IPS DF 4.7 (cell line): ENCODE measurements around the gene DUSP5.

Source experiments
- DNase-seq: peaks from one replicate; pipeline ENCODE4 v3.0.0-alpha.2; 2013; ENCODE audit warnings: low spot score; ENCODE audit errors: extremely low read depth

Gene DUSP5

GRCh38 chr10:110499796-110500514 is 2.2 kb downstream of the DUSP5 start:
- no peak for DNase-seq

- DNase-seq = no peak
Measured at GRCh38 chr10:110500515-110500905, 2.8 kb downstream of the DUSP5 start.

- no peak for DNase-seq
Measured at GRCh38 chr10:110501142-110501937, 3.6 kb downstream of the DUSP5 start.

- no peak for DNase-seq
Measured at GRCh38 chr10:110502072-110502845, 4.6 kb downstream of the DUSP5 start.

GRCh38 chr10:110502851-110503301 is 5.2 kb downstream of the DUSP5 start:
- no peak for DNase-seq

- DNase-seq = no peak
Measured at GRCh38 chr10:110503528-110504110, 5.9 kb downstream of the DUSP5 start.

GRCh38 chr10:110504111-110504735 is 6.5 kb downstream of the DUSP5 start:
- no peak for DNase-seq

GRCh38 chr10:110505130-110505770 is 7.5 kb downstream of the DUSP5 start:
- DNase-seq = no peak

- no peak for DNase-seq
Measured at GRCh38 chr10:110506448-110506847, 8.7 kb downstream of the DUSP5 start.

GRCh38 chr10:110507346-110507745 is 9.6 kb downstream of the DUSP5 start:
- DNase-seq = no peak

GRCh38 chr10:110508159-110508788 is 10.6 kb downstream of the DUSP5 start:
- no peak for DNase-seq

GRCh38 chr10:110508806-110509544 is 11.3 kb downstream of the DUSP5 start:
- DNase-seq = no peak

- no peak for DNase-seq
Measured at GRCh38 chr10:110509560-110509959, 11.9 kb downstream of the DUSP5 start.

GRCh38 chr10:110510086-110510485 is 12.4 kb downstream of the DUSP5 start:
- DNase-seq = no peak

GRCh38 chr10:110510730-110511129 is 13.0 kb downstream of the DUSP5 start:
- no peak for DNase-seq

GRCh38 chr10:110511734-110512449 is 14.2 kb downstream of the DUSP5 start:
- no peak for DNase-seq

GRCh38 chr10:110512461-110513187 is 14.9 kb downstream of the DUSP5 start:
- no peak for DNase-seq

GRCh38 chr10:110513949-110514348 is 16.2 kb downstream of the DUSP5 start:
- no peak for DNase-seq
